GM23338 (cell line): ENCODE results near the gene C15orf62. TPM values are rescaled to one million over a fixed set of nuclear protein-coding genes. Genes with fewer than 3 reads are reported as not detected.
A peak's percentile ranks its signal among the peaks of the same experiment; 100 is the strongest.

Experiments
- ATAC-seq: fragments of 200-7000 bp; cut with Tn5 transposase; 3 replicates; pipeline ENCODE4 v1.9.1; 2020
- DNase-seq: peaks from one replicate; pipeline ENCODE4 v3.0.0-alpha.2; 2015; ENCODE audit warnings: low spot score
- H2AFZ ChIP-seq: fragments of 200-600 bp; sonication (generic); 2 replicates; pipeline ENCODE4 v1.8.0; 2016; ENCODE audit warnings: antibody characterized with exemption, mild to moderate bottlenecking, moderate library complexity
- H3F3A ChIP-seq: fragments of 200-600 bp; sonication (generic); replicated peaks from 2 replicates; pipeline ENCODE4 v1.8.0; 2017; ENCODE audit warnings: antibody characterized with exemption, mixed run types, low read depth
- H3K27ac ChIP-seq: fragments of 200-600 bp; sonication (generic); 2 replicates; pipeline ENCODE4 v1.6.1; 2016; ENCODE audit warnings: low read depth
- H3K27me3 ChIP-seq: fragments of 200-600 bp; sonication (generic); 2 replicates; pipeline ENCODE4 v1.8.0; 2016; ENCODE audit warnings: mild to moderate bottlenecking, mixed run types, moderate library complexity; ENCODE audit not compliant: insufficient read depth
- H3K36me3 ChIP-seq: fragments of 200-600 bp; sonication (generic); 2 replicates; pipeline ENCODE4 v1.8.0; 2016; ENCODE audit warnings: mild to moderate bottlenecking; ENCODE audit not compliant: insufficient read depth
- H3K4me1 ChIP-seq: fragments of 200-600 bp; sonication (generic); 2 replicates; pipeline ENCODE4 v1.8.0; 2016; ENCODE audit warnings: mild to moderate bottlenecking, moderate library complexity; ENCODE audit not compliant: insufficient read depth
- H3K4me2 ChIP-seq: fragments of 200-600 bp; sonication (generic); 2 replicates; pipeline ENCODE4 v1.7.1; 2017; ENCODE audit warnings: mixed run types
- H3K4me3 ChIP-seq: fragments of 200-600 bp; sonication (generic); 2 replicates; pipeline ENCODE4 v1.6.1; 2016; ENCODE audit warnings: mixed run types
- H3K79me2 ChIP-seq: fragments of 200-600 bp; sonication (generic); replicated peaks from 2 replicates; pipeline ENCODE4 v1.8.0; 2017; ENCODE audit warnings: mild to moderate bottlenecking; ENCODE audit not compliant: insufficient read depth
- H3K9me2 ChIP-seq: fragments of 200-600 bp; sonication (generic); 2 replicates; pipeline ENCODE4 v1.8.0; 2017; ENCODE audit not compliant: insufficient read depth
- H4K20me1 ChIP-seq: fragments of 200-600 bp; sonication (generic); replicated peaks from 2 replicates; pipeline ENCODE4 v1.8.0; 2017; ENCODE audit warnings: mild to moderate bottlenecking; ENCODE audit not compliant: insufficient read depth
- H3K27ac Mint-ChIP-seq: 2 replicates; pipeline ENCODE4 v1.8.0; 2020; ENCODE audit warnings: inconsistent platforms, mild to moderate bottlenecking, moderate library complexity, mixed read lengths
- H3K27me3 Mint-ChIP-seq: 3 replicates; pipeline ENCODE4 v1.8.0; 2022; ENCODE audit warnings: low read depth, mild to moderate bottlenecking, moderate library complexity, mixed read lengths, inconsistent platforms; ENCODE audit not compliant: insufficient read depth, poor library complexity
- H3K36me3 Mint-ChIP-seq: 3 replicates; pipeline ENCODE4 v1.8.0; 2021; ENCODE audit warnings: low read depth, mild to moderate bottlenecking, inconsistent platforms, moderate library complexity, mixed read lengths
- H3K4me1 Mint-ChIP-seq: 3 replicates; pipeline ENCODE4 v1.8.0; 2020; ENCODE audit warnings: mild to moderate bottlenecking, inconsistent platforms, mixed read lengths
- H3K4me3 Mint-ChIP-seq: 3 replicates; pipeline ENCODE4 v1.8.0; 2021; ENCODE audit warnings: moderate library complexity, mild to moderate bottlenecking, inconsistent platforms, mixed read lengths
- H3K9me3 Mint-ChIP-seq: 3 replicates; pipeline ENCODE4 v1.8.0; 2020; ENCODE audit warnings: moderate library complexity, mild to moderate bottlenecking, inconsistent platforms, mixed read lengths
- CREB1 ChIP-seq: fragments of 250-450 bp; sonication (Bioruptor Pico); IDR thresholded peaks from 2 replicates; pipeline ENCODE4 v1.5.0; 2020; ENCODE audit warnings: low read depth, mild to moderate bottlenecking, moderate library complexity
- CTCF ChIP-seq, 2 experiments: fragments of 200-600 bp in 1 of 2; sonication (generic) in 1 of 2; conservative IDR thresholded peaks; 2 replicates each; pipeline versions ENCODE4 v1.5.1 to v1.6.1; 2016 to 2017; ENCODE audit warnings: antibody characterized with exemption in 2 of 2, low read depth in 2 of 2, mild to moderate bottlenecking in 2 of 2, moderate library complexity in 1 of 2
- ETS1 ChIP-seq: IDR thresholded peaks from 2 replicates; pipeline ENCODE4 v1.6.1; 2016; ENCODE audit warnings: antibody characterized with exemption
- EZH2phosphoT487 ChIP-seq: fragments of 200-600 bp; sonication (generic); IDR thresholded peaks from one replicate; pipeline ENCODE4 v1.8.1; 2018; ENCODE audit warnings: antibody characterized with exemption; ENCODE audit not compliant: unreplicated experiment
- JUNB ChIP-seq: IDR thresholded peaks from one replicate; pipeline ENCODE4 v1.6.1; 2016; ENCODE audit warnings: antibody characterized with exemption; ENCODE audit not compliant: unreplicated experiment
- NANOG ChIP-seq: IDR thresholded peaks from 2 replicates; pipeline ENCODE4 v1.6.1; 2016; ENCODE audit warnings: antibody characterized with exemption, borderline replicate concordance
- POLR2AphosphoS5 ChIP-seq: IDR thresholded peaks from 2 replicates; pipeline ENCODE4 v1.6.1; 2016; ENCODE audit warnings: antibody characterized with exemption, low read depth
- REST ChIP-seq: IDR thresholded peaks from one replicate; pipeline ENCODE4 v1.6.1; 2018; ENCODE audit warnings: antibody characterized with exemption; ENCODE audit not compliant: unreplicated experiment
- ZNF114 ChIP-seq: fragments of 250-450 bp; sonication (Bioruptor Pico); IDR thresholded peaks from 2 replicates; pipeline ENCODE4 v1.5.0; 2020; ENCODE audit warnings: mild to moderate bottlenecking, moderate library complexity
- ZNF331 ChIP-seq: fragments of 250-450 bp; sonication (Bioruptor Pico); IDR thresholded peaks from 2 replicates; pipeline ENCODE4 v1.5.0; 2020; ENCODE audit warnings: low read depth, mild to moderate bottlenecking, moderate library complexity
- ZNF462 ChIP-seq: fragments of 250-450 bp; sonication (Bioruptor Pico); IDR thresholded peaks from 2 replicates; pipeline ENCODE4 v1.5.0; 2020; ENCODE audit warnings: mild to moderate bottlenecking, moderate library complexity
- polyA plus RNA-seq: library from polyadenylated mRNA; unstranded; fragments of >200 nt; fragmentation: Nextera tagmentation; extraction: Ambion mirVana; gene quantifications from 2 replicates; pipeline ENCODE4 v1.2.1, GENCODE V29; 2016
- total RNA-seq: library from RNA; depleted of rRNA; stranded (reverse); fragments of >200 nt; shearing (Covaris generic); gene quantifications from 2 replicates; pipeline ENCODE4 v1.2.3, GENCODE V29; 2014

C15orf62 gene
- total and polyA plus RNA-seq, 2 experiments from 2014 or later, result 0.16 to 0.80 TPM

GRCh38 chr15:40721701-40722100, 48.1 kb upstream of the C15orf62 start (continued):
- no peak for TF ChIP-seq ETS1

GRCh38 chr15:40722354-40722753, 47.4 kb upstream of the C15orf62 start:
- peaks cover 37% of the 10 kb centered on the region; the same call in 2 of the 3 replicates for H3K36me3 Mint-ChIP-seq
- H3K36me3 ChIP-seq, result peaks cover 33% of the 10 kb centered on the region; the same call in 1 of the 2 replicates

More at GRCh38 chr15:40722354-40722753, 47.4 kb upstream of the C15orf62 start:
- 0 out of 2 replicates have a peak overlapping the region, but pooled peaks have one; percentile 7 for H3K27ac ChIP-seq
- H3K4me3 Mint-ChIP-seq, result no peak overlapping the region
- no peaks in the 10 kb centered on the region for H3K4me1 ChIP-seq
- no peaks in the 10 kb centered on the region for H3K79me2 ChIP-seq
- no peaks in the 10 kb centered on the region; the same call in 1 of the 2 replicates for H4K20me1 ChIP-seq
- ATAC-seq (no peak), DNase-seq (no peak)
- no peak overlapping the region for H3K4me2 ChIP-seq
- H3K27me3 ChIP-seq, result no peaks in the 10 kb centered on the region
- no peak overlapping the region for H3K27ac Mint-ChIP-seq
- no peaks in the 10 kb centered on the region for H3K9me3 Mint-ChIP-seq
- TF ChIP-seq ZNF114, result no peak
- no peak for TF ChIP-seq ZNF331 (CRISPR knock-in tag)
- TF ChIP-seq CREB1 (CRISPR knock-in tag), result no peak
- no peak for TF ChIP-seq ZNF462 (CRISPR knock-in tag)
- TF ChIP-seq CTCF (conservative IDR thresholded peaks at IDR 0.05; ENCODE audit: low read depth in 2 of 2), result no peak
- no peak for TF ChIP-seq POLR2AphosphoS5
- TF ChIP-seq EZH2phosphoT487, result no peak
- TF ChIP-seq JUNB, result no peak
- no peak for TF ChIP-seq REST
- TF ChIP-seq NANOG, result no peak
- TF ChIP-seq ETS1, result no peak
- no peaks in the 10 kb centered on the region for H3F3A ChIP-seq
- H3K4me3 ChIP-seq, result no peak overlapping the region
- no peaks in the 10 kb centered on the region for H3K9me2 ChIP-seq
- no peak overlapping the region for H2AFZ ChIP-seq
- no peaks in the 10 kb centered on the region for H3K4me1 Mint-ChIP-seq
- H3K27me3 Mint-ChIP-seq, result no peaks in the 10 kb centered on the region
